Keratinocyte (primary cell): Measurements from ENCODE around the gene SFXN2. TPM values are rescaled to one million over a fixed set of nuclear protein-coding genes. Genes with fewer than 3 reads are reported as not detected.

ENCODE experiments used
- DNase-seq: peaks from one replicate; pipeline ENCODE4 v3.0.0-alpha.2; 2011; ENCODE audit warnings: low read depth, missing footprints, low spot score
- FAIRE-seq: peaks from 2 replicates; lab custom pipeline; 2011; peaks lifted over from hg19 to GRCh38; lab: Jason Lieb, UNC
- H2AFZ ChIP-seq: 2 replicates; pipeline ENCODE4 v1.6.0; 2012; ENCODE audit warnings: low read length, control low read depth, inconsistent platforms; ENCODE audit not compliant: control insufficient read depth
- H3K27ac ChIP-seq: 2 replicates; pipeline ENCODE4 v1.5.1; 2011; ENCODE audit warnings: low read length; ENCODE audit not compliant: control insufficient read depth, insufficient read depth
- H3K27me3 ChIP-seq: 3 replicates; pipeline ENCODE4 v1.6.0; 2011; ENCODE audit warnings: low read length; ENCODE audit not compliant: control insufficient read depth, insufficient read depth; ENCODE audit errors: extremely low read depth
- H3K36me3 ChIP-seq, 2 experiments: 2 replicates in 1 of 2; 3 replicates in 1 of 2; pipeline ENCODE4 v1.5.1; 2011; ENCODE audit warnings: low read length in 2 of 2, mild to moderate bottlenecking in 1 of 2; ENCODE audit not compliant: control insufficient read depth in 2 of 2, insufficient read depth in 2 of 2; ENCODE audit errors: extremely low read depth in 1 of 2
- H3K4me1 ChIP-seq: 3 replicates; pipeline ENCODE4 v1.5.1; 2011; ENCODE audit warnings: low read length; ENCODE audit not compliant: control insufficient read depth, insufficient read depth; ENCODE audit errors: extremely low read depth
- H3K4me2 ChIP-seq: 3 replicates; pipeline ENCODE4 v1.6.0; 2011; ENCODE audit warnings: low read depth, low read length; ENCODE audit not compliant: control insufficient read depth, insufficient read depth; ENCODE audit errors: extremely low read depth
- H3K4me3 ChIP-seq, 3 experiments: fragments of 200-600 bp in 1 of 3; sonication (generic) in 1 of 3; 2 replicates in 2 of 3; 3 replicates in 1 of 3; pipeline ENCODE4 v1.5.1; 2011 to 2016; ENCODE audit warnings: low read length in 3 of 3, mild to moderate bottlenecking in 3 of 3, control low read depth in 2 of 3, inconsistent platforms in 1 of 3, low read depth in 1 of 3, mixed read lengths in 1 of 3, mixed run types in 1 of 3, moderate library complexity in 1 of 3; ENCODE audit not compliant: control insufficient read depth in 2 of 3, insufficient read depth in 2 of 3; ENCODE audit errors: extremely low read depth in 1 of 3
- H3K79me2 ChIP-seq: 2 replicates; pipeline ENCODE4 v1.6.0; 2012; ENCODE audit warnings: low read length; ENCODE audit not compliant: control insufficient read depth, insufficient read depth
- H3K9ac ChIP-seq: 3 replicates; pipeline ENCODE4 v1.6.0; 2011; ENCODE audit warnings: low read length; ENCODE audit not compliant: control insufficient read depth, insufficient read depth; ENCODE audit errors: extremely low read depth
- H3K9me1 ChIP-seq: 3 replicates; pipeline ENCODE4 v1.6.0; 2011; ENCODE audit warnings: low read length; ENCODE audit not compliant: control insufficient read depth, insufficient read depth; ENCODE audit errors: extremely low read depth
- H3K9me3 ChIP-seq: 2 replicates; pipeline ENCODE4 v1.5.1; 2012; ENCODE audit warnings: low read depth, low read length; ENCODE audit not compliant: control insufficient read depth
- H4K20me1 ChIP-seq: 3 replicates; pipeline ENCODE4 v1.6.0; 2011; ENCODE audit warnings: low read length; ENCODE audit not compliant: control insufficient read depth, insufficient read depth; ENCODE audit errors: extremely low read depth
- CTCF ChIP-seq, 3 experiments: IDR thresholded peaks in 1 of 3; conservative IDR thresholded peaks in 1 of 3; optimal IDR thresholded peaks in 1 of 3; 2 replicates in 2 of 3; 3 replicates in 1 of 3; pipeline versions ENCODE3 to v1.5.1; 2011; ENCODE audit warnings: low read length in 3 of 3, mild to moderate bottlenecking in 3 of 3, moderate library complexity in 2 of 3, control low read depth in 1 of 3, inconsistent platforms in 1 of 3; ENCODE audit not compliant: insufficient read depth in 2 of 3; ENCODE audit errors: extremely low read depth in 1 of 3
- EZH2 ChIP-seq: IDR thresholded peaks from one replicate; pipeline ENCODE4 v1.6.1; 2012; ENCODE audit warnings: inconsistent platforms, mild to moderate bottlenecking, low read length, moderate library complexity
- dilution Hi-C: fragments of 300-500 bp; cut with MboI; formaldehyde crosslinking; loops from one replicate; pipeline ENCODE4 v1.7.0; 2020; ENCODE audit warnings: low sequenced_read_pairs; ENCODE audit not compliant: extremely low pct_ligation_motif_present
- polyA plus RNA-seq, 5 experiments: library from polyadenylated mRNA; depleted of rRNA in 3 of 5; stranded (reverse) in 3 of 5; stranded (forward) in 1 of 5; unstranded in 1 of 5; fragments of >200 nt; gene quantifications; 1 replicate in 1 of 5; 2 replicates in 3 of 5; 3 replicates in 1 of 5; pipeline versions ENCODE4 v1.2.1 to v1.2.3, GENCODE V29; 2011 to 2012; ENCODE audit warnings: missing spikeins in 2 of 5, low read depth in 1 of 5, low replicate concordance in 1 of 5

Gene SFXN2
- polyA plus RNA-seq, 1 donor (not counting 4 experiments of a cell fraction or from before 2014, with no cell fraction given), result 5.0 TPM

- Histone ChIP-seq H3K9me3 (no peaks in the 10 kb centered on the region), H3K9ac (no peak overlapping the region), H3K4me2 (no peak overlapping the region), H3K79me2 (no peaks in the 10 kb centered on the region), H2AFZ (no peak overlapping the region), H3K36me3 (peaks cover 0 to 1% of the 10 kb centered on the region in 2 experiments), H3K27me3 (no peaks in the 10 kb centered on the region), H3K27ac (no peak overlapping the region), H3K9me1 (no peaks in the 10 kb centered on the region), H3K4me3 (no peak overlapping the region), H4K20me1 (no peaks in the 10 kb centered on the region), H3K4me1 (peaks cover 3% of the 10 kb centered on the region)
- peak; percentile 39 for FAIRE-seq
- dilution Hi-C loops, result no loop called here
- no peak for TF ChIP-seq EZH2
- TF ChIP-seq CTCF (optimal IDR thresholded peaks at IDR 0.05 in 1 of 3, IDR thresholded peaks at IDR 0.05 in 1 of 3, conservative IDR thresholded peaks at IDR 0.05 in 1 of 3; ENCODE audit: extremely low read depth in 1 of 3, insufficient read depth in 2 of 3, low read length in 3 of 3), result no peak
- no peak for DNase-seq
Observed at GRCh38 chr10:102701272-102701671, 13.2 kb upstream of the SFXN2 start.

- TF ChIP-seq EZH2, result no peak
- TF ChIP-seq CTCF (optimal IDR thresholded peaks at IDR 0.05 in 1 of 3, IDR thresholded peaks at IDR 0.05 in 1 of 3, conservative IDR thresholded peaks at IDR 0.05 in 1 of 3; ENCODE audit: extremely low read depth in 1 of 3, insufficient read depth in 2 of 3, low read length in 3 of 3), result no peak
- Histone ChIP-seq H3K36me3 (peaks cover 0 to 1% of the 10 kb centered on the region in 2 experiments), H3K27me3 (no peaks in the 10 kb centered on the region), H3K9ac (no peak overlapping the region), H3K79me2 (no peaks in the 10 kb centered on the region), H3K4me2 (no peak overlapping the region), H3K4me3 (no peak overlapping the region), H2AFZ (no peak overlapping the region), H3K4me1 (peaks cover 3% of the 10 kb centered on the region), H4K20me1 (no peaks in the 10 kb centered on the region), H3K9me1 (no peaks in the 10 kb centered on the region), H3K27ac (no peak overlapping the region), H3K9me3 (no peaks in the 10 kb centered on the region)
- dilution Hi-C loops, result no loop called here
- no peak for FAIRE-seq
- no peak for DNase-seq
Observed at GRCh38 chr10:102701796-102702195, 12.6 kb upstream of the SFXN2 start.
